Lower leg skin (tissue), 3 donors: ENCODE measurements around the gene SETD3.

Experiments
- POLR2A ChIP-seq, 2 donors: fragments of 450-650 bp; IDR thresholded peaks; one replicate each; pipeline ENCODE4 v1.6.1; 2016 to 2017; ENCODE audit warnings: antibody characterized with exemption in 2 of 2, mild to moderate bottlenecking in 1 of 2, moderate library complexity in 1 of 2
- TF ChIP-seq, protein P1 (sequence below), 3 donors: fragments of 450-650 bp; IDR thresholded peaks; one replicate each; pipeline ENCODE4 v1.5.1; 2016; ENCODE audit warnings: antibody characterized with exemption in 3 of 3, mild to moderate bottlenecking in 3 of 3, moderate library complexity in 2 of 3

DNA sequence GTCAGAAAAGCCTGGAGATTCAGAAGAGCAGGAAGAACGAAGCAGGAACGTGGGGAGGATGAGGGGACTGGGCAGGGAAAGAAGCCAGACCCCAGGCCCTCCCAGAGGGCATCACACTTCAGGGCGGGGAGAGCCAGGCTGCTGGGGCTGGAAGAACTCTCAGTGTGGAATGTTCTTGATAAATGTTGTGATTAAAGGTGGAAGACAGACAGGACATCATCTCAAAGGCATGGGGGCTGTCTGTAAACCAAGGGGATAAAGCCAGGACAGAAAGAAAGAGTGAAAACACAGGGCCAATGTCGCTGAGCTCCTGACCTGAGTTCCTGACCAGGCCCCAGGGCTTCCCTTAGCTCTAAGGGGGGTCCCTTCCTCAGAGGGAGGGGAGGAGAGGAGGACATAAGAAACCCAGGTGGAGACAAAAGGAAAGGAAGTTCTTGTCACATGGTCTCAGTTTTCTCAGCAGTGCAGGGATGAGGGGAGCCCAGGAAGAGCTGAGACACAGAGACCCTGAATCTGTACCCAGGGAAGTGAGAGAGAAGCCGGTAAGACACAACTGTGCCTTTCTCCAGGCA lies 56.3 kb downstream of the SETD3 start:
- TF ChIP-seq, protein P1, sequence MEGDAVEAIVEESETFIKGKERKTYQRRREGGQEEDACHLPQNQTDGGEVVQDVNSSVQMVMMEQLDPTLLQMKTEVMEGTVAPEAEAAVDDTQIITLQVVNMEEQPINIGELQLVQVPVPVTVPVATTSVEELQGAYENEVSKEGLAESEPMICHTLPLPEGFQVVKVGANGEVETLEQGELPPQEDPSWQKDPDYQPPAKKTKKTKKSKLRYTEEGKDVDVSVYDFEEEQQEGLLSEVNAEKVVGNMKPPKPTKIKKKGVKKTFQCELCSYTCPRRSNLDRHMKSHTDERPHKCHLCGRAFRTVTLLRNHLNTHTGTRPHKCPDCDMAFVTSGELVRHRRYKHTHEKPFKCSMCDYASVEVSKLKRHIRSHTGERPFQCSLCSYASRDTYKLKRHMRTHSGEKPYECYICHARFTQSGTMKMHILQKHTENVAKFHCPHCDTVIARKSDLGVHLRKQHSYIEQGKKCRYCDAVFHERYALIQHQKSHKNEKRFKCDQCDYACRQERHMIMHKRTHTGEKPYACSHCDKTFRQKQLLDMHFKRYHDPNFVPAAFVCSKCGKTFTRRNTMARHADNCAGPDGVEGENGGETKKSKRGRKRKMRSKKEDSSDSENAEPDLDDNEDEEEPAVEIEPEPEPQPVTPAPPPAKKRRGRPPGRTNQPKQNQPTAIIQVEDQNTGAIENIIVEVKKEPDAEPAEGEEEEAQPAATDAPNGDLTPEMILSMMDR (IDR thresholded peaks at IDR 0.05): no peak
- no peak for TF ChIP-seq POLR2A (IDR thresholded peaks at IDR 0.05)
